ENCODE results near the gene PLA1A. TPM values are rescaled to one million over a fixed set of nuclear protein-coding genes. Genes with fewer than 3 reads are reported as not detected.
"Not testable (repeated sequence)": the region's sequence is repeated elsewhere in the genome, so short reads cannot be mapped to it uniquely, and the experiment has no call there.

The PLA1A gene
- polyA plus RNA-seq, 5 donors, result 0.60 to 1.4 (median 0.91) TPM

DNA sequence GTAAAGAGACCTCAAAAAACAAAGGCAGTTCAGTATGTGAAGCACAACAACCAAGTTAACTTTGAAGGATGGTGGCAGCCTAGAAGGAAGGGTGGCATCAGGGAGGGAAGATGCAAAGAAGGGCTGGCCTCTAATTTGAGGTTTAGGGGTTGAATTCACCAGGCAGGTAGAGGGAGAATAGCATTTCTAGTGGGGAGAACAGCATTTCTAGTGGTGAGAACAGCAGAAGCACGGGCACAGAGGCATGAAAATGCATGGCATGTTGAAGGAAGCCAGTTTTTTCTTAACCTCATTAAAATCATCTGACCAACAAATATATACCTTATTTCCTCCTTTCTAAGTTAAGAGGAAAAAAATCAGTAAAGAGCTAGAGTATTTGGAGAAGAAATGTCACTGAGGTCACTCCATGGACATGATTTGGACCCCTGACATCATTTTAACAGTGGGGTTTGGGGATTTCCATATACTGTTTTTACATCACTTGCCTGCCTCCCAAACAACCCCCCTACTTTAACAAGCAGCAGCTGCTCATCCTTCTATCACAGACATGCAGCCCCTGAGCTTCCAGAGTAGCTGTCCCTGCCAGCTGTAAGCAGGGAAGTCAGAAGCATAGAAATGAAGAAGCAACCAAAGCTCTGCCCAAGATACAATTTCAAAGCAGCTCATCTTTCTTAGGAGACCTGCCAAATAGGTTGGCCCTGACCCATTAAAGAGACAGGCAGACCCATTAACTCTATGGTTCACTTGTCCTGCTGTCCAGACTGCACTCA lies 65.1 kb downstream of the PLA1A start:
- DNase-seq, result no peak

DNA sequence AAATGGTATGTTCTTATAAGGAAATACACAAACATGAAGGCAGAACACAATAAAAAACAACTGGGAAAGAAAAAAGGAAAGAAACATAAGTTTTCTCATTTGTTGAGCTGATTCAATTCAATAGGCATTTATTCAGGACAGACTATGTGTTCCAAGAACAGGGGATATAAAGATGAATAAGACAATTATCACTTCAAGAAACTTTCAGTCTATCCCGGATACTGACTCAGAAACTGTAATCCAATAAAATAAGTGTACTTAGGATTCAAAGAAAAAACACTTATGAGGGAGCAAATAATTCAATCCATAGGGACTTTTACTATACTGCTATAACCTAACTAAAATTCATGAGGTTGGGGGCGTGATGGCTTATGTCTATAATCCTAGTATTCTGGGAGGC lies 66.2 kb downstream of the PLA1A start:
- DNase-seq, result no peak

DNA sequence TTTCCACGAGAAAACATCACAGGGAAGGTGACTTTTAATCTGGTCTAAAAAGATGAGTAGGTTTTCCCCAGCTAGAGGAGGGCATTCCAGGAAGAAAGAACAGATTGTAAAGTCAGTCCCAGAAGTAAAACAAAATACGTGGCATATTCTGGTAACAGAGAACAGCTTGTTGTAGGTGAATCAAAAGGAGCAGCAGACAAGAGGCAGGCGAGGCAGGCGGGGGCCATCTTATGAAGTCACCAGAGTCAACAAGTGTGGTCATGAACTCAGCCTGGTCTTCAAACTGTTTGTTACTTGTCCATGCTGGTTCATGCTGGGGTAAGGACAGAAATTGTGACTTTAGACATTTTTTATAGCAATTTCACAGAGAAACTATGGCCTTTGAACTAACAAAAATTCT lies 66.7 kb downstream of the PLA1A start:
- no peak for DNase-seq

DNA sequence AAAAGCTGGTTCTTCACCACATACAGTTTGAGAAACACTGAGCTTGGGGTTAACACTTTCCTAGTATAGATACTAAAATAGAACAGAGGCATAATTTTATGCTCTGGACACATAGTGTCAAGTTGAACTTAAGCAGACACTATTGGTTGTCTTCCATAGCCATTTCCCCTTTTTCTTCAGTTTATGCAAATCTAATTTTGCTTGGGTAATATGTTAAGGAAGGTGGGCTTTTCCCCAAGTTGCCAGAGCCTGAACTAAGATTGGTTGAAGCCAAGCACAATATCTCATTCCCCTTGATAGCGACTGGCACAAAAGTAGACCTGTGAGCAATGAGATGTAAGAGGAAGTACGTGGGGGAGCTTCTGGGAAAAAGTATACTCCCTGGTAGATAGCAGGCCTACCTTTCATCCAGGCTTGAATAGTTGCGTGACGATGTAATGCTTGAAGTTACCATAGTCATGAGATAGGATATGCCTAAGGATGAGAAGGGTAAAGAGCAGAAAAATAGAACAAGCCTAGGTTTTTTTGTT lies 67.2 kb downstream of the PLA1A start:
- DNase-seq, result no peak

DNA sequence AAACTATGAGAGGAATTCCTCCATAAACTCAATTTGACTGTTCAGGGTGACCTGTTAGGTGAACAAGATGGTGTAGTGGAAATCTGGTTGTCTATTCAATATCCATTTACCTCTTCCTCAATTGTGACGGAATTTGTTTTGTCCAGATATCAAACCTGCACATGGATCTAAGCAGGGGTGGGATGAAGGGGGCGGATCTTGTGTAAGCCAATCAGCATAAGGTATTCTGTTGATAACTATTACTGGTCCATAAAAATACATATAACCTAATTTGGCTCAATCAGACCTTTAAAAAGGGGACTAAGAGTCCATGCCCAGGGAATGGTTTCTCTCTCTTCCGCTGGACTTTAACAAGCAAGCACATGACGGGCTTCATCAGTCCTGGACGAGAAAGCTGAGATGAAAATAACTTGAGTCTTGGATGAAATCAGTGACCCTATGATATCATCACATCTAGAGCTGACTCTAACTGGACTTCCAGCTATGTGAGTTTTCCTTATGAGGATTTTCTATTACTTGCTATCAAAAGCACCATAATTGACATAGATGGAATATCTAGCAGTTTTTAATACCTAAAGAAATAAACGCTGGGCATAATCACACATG lies 68.4 kb downstream of the PLA1A start:
- DNase-seq, result no peak

DNA sequence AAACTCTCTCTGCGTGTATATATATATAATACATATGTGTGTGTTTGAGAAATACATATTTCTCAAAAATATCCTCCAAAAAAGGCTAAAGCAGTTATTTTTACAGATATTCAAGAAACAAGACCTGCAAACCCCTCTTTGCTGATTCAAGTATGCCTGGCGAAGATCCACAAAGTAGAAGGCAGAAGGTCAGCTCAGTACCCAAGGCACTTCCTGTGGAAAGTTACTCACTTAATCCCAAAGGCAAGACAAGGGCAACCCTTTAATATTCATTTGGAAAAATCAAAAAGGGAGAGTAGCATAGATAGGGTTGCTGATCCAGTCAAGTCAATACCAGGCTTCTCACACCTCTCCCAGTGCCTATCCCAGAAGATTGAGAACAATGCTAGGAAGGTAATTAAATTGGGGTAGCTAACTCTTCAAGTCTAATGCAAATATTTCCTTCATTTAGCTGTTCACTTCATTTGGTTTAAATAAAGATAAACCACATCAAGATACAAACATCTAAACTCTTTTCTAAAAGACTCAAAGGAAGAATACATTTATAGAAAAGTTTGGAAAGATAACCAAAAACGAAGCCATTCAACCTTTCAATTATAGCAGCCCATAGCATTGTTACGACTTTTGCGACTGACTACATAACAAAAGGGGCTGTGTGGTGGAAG lies 72.4 kb downstream of the PLA1A start:
- DNase-seq, result no peak

DNA sequence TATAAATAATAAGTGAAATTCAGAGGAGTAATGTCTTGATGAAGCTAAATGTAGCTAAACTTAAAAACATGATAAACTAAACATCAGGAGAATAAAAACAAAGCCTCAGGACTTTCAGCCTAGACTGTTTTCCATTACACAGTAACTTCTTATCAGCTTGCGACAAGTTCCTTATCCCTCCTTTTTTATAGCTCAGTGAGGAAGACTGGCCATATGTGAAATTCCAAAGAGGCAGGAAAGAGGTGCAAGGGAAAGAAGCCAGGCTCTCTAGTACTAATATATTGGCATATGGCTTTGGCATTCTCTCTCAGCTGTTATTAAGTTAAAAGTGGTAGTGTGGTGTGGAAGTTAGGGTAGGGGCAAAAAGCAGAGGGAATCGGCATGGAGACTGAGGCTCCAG lies 75.1 kb downstream of the PLA1A start:
- DNase-seq, result no peak

DNA sequence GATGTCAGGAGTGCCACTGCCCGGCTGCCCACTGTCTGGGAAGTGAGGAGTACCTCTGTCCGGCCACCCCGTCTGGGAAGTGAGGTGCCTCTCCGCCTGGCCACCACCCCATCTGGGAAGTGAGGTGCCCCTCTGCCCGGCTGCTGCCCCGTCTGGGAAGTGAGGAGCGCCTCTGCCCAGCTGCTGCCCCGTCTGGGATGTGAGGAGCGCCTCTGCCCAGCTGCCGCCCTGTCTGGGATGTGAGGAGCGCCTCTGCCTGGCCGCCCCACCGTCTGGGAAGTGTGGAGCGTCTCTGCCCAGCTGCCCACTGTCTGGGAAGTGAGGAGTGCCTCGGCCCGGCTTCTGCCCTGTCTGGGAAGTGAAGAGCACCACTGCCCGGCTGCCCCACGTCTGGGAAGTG lies 76.2 kb downstream of the PLA1A start:
- DNase-seq, result no peak

DNA sequence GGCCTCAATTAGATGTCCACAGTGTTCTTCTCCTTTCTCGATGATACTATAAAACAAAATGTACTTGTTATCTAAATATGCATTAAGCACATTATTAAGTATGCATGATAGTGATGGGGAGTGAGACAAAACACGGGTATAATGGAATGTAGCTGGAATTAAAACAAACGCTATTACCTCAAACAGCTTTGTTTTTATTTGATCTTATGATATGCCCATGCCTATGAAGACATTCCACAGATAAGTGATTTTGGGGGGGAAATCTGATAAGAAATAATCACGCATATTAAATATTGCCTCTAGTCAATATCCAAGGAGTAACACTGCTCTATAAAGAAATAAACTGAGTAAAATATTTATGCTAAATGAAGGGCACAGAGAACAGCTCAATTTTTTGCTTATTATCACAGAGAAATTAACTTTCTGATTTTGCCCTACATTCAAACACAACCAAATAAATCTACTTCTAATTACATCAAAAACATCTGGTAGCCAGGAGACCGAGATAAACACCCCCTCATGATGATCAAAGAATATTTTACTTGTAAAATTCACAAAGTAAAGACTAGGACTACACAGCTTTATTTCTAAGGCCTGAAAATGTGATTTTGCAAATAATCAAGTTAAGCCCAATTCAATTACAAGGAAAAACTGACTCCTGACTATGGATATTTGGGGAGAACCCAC lies 77.6 kb downstream of the PLA1A start:
- DNase-seq, result no peak

DNA sequence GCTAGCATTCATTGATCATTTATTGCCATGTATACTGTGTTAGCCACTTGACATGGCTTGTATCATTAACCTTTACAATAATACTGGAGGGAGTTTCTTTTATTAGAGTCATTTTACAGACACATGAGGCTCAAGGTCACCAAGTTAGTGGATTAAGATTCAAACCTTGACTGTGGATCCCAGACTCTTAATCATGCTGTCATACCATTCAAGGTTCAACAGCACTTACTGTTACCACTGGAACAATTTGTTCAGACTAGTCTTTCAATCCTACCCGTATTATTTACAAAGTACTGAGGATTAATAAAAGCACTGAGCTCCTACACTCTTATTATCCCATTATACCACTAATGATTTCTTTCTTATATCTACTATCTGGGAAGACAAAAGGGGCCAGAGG lies 78.3 kb downstream of the PLA1A start:
- no peak for DNase-seq

DNA sequence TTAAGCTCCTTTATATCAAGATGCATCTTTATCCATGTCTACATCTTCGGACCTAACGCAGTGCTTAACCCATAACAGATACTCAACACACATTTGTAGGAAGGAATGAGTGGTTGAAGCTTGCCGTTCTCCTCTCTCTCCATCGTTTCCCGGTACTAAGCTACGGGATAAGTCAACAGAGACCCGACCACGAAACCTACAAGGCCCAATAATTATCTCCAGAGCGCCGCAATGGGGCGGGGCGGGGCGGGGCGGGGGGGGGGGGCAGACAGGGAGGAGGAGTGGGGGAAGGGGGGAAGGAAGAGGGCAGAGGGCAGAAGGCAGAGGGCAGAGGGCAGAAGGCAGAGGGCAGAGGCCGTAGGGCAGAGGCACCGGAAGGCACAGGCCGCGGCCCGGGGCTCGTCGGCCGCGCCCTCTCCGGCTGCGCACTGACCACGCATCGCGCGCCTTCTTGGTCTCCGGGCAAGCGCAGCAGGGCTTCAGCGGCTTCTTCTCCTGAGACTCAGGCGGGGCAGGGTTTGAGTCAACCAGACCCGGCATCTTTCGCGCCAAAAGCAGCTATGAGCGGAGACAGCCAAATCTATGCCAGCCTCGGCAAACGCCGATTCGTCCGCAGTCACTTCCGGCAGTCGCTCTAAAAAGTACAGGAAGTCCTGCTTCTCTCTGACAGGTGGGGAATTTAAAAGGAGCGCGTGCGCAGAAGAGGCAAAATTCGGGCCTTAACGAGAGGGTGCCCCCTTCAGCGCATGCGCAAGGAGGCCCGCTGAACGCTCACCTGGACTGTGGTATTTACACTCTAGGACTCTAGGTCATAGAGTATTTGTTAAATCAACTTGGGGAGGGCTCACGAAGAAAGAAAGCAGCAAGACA lies 79.3 kb downstream of the PLA1A start, which contains the start of gene COX17:
COX17 (minus strand) TSS at position 636 of the 870 bp plus-strand sequence; CDS start at position 540, 96 bp downstream.
- peak; percentile 93 to 95 for DNase-seq

DNA sequence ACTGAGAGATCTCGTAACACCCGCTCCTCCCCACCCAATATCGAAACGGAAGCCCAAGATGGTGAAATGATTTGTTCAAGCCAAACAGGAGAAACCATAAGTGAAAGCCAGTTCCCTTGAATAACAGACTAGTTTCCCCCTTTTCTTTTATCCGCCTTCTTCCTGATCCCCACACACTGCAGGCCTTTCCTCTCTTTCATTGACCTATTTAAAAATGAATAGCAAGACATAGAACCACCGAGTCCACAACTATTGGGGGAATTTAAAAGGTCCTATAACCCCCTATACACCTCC lies 79.9 kb downstream of the PLA1A start:
- DNase-seq, result no peak

DNA sequence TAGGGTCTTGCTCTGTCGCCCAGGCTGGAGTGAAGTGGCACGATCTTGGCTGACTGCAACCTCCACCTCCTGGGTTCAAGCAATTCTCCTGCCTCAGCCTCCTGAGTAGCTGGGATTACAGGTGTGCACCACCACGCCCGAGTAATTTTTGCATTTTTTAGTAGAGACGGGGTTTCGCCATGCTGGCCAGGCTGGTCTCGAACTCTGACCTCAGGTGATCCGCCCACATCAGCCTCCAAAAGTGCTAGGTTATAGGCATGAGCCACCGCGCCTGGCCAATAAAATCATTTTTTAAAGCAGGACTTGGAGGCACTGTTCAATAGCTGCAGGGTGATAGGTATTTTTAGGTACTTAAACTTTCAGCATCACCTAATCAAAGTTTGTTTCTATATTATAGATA lies 80.5 kb downstream of the PLA1A start:
- DNase-seq, result not testable (repeated sequence)

Other genes starting within 250 kb of the PLA1A start
- 10 to 100 TPM; 65.1 to 78.5 (median 71.4) TPM for gene TMEM39A, start 134.3 kb upstream of the PLA1A start, polyA plus RNA-seq (ENCODE audit: insufficient read depth in 1 of 5, insufficient read length in 5 of 5, low replicate concordance in 1 of 5)
- gene POGLUT1, start 128.9 kb upstream of the PLA1A start, polyA plus RNA-seq (ENCODE audit: insufficient read depth in 1 of 5, insufficient read length in 5 of 5, low replicate concordance in 1 of 5), result 10 to 100 TPM; 24.3 to 34.1 (median 28.9) TPM
- 100 to 1,000 TPM in 1 of 5 donors, 10 to 100 TPM in 4; 89.7 to 103 (median 95.0) TPM for gene TIMMDC1, start 99.3 kb upstream of the PLA1A start, polyA plus RNA-seq (ENCODE audit: insufficient read depth in 1 of 5, insufficient read length in 5 of 5, low replicate concordance in 1 of 5)
- gene CD80, start 38.3 kb upstream of the PLA1A start, polyA plus RNA-seq (ENCODE audit: insufficient read depth in 1 of 5, insufficient read length in 5 of 5, low replicate concordance in 1 of 5), result 1 to 10 TPM; 1.8 to 3.6 (median 2.9) TPM
- 10 to 100 TPM in 4 of 5 donors, 1 to 10 TPM in 1; 9.4 to 13.8 (median 11.6) TPM for gene ADPRH, start 18.4 kb upstream of the PLA1A start, polyA plus RNA-seq (ENCODE audit: insufficient read depth in 1 of 5, insufficient read length in 5 of 5, low replicate concordance in 1 of 5)
- gene POPDC2, start 62.7 kb downstream of the PLA1A start, polyA plus RNA-seq (ENCODE audit: insufficient read depth in 1 of 5, insufficient read length in 5 of 5, low replicate concordance in 1 of 5), result 1 to 10 TPM; 2.8 to 5.0 (median 4.7) TPM
- 10 to 100 TPM; 29.5 to 40.3 (median 31.7) TPM for gene COX17, start 79.5 kb downstream of the PLA1A start, polyA plus RNA-seq (ENCODE audit: insufficient read depth in 1 of 5, insufficient read length in 5 of 5, low replicate concordance in 1 of 5)
- 10 to 100 TPM in 2 of 5 donors, 1 to 10 TPM in 3; 6.0 to 12.0 (median 8.1) TPM for gene CFAP91, start 105.1 kb downstream of the PLA1A start, polyA plus RNA-seq (ENCODE audit: insufficient read depth in 1 of 5, insufficient read length in 5 of 5, low replicate concordance in 1 of 5)
- gene NR1I2, start 184.2 kb downstream of the PLA1A start, polyA plus RNA-seq (ENCODE audit: insufficient read depth in 1 of 5, insufficient read length in 5 of 5, low replicate concordance in 1 of 5), result under 1 TPM; 0.44 to 0.77 (median 0.55) TPM